Epidermal melanocyte (primary cell): Measurements from ENCODE around the gene GPC6.
"Not testable (repeated sequence)": the region's sequence is repeated elsewhere in the genome, so short reads cannot be mapped to it uniquely, and the experiment has no call there.

Experiments used
- DNase-seq: peaks from one replicate; pipeline ENCODE4 v3.0.0; 2011; ENCODE audit warnings: low spot score; ENCODE audit not compliant: insufficient read length

Gene GPC6

GRCh38 chr13:93318534-93319254 is 92.1 kb downstream of the GPC6 start:
- DNase-seq: no peak

DNA sequence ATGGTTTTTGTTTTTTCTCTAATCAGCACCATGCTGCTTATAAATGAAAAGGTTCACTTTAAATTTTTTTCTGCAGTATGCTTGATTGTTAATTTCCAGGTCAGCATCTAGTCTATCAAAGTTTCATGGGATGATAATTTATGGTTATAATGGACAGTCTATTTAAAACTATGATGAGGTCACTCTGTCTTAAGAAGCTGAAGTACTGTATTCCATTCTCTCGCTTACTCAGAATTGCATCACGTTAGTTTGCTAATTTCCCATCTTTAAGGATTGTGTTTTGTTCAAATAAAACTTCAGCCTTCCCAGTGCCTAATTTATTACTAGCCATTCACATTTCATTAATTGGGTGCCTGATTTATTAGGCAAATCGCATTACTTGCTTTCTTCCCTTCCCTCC is 94.3 kb downstream of the GPC6 start:
- no peak for DNase-seq

- not testable (repeated sequence) for DNase-seq
Observed at GRCh38 chr13:93323880-93324279, 97.3 kb downstream of the GPC6 start.

GRCh38 chr13:93325303-93326233 is 99.0 kb downstream of the GPC6 start:
- no peak for DNase-seq

GRCh38 chr13:93326234-93326811 is 99.7 kb downstream of the GPC6 start:
- DNase-seq: no peak

- no peak for DNase-seq
Observed at GRCh38 chr13:93328943-93329342, 102.3 kb downstream of the GPC6 start.

DNA sequence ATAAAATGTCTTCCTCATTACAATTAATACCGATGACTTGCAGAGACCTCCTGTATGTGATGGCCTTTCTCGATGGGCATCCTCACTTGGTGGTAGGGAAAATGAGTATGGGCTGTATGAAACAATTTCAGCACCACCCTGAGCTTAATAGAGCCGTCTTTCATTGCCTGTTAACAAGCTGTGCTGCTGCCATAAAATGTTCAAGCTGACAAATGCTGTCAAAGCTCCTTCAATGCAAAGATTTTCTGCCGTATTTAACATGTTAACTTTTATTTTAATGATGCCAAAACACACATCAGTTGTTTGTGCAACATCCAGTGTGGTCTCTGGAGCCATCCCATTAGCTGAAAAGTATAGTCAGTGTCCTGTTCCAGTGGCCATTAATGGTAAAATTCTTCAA is 110.1 kb downstream of the GPC6 start:
- no peak for DNase-seq

- no peak for DNase-seq
Observed at GRCh38 chr13:93338030-93338429, 111.4 kb downstream of the GPC6 start.

DNA sequence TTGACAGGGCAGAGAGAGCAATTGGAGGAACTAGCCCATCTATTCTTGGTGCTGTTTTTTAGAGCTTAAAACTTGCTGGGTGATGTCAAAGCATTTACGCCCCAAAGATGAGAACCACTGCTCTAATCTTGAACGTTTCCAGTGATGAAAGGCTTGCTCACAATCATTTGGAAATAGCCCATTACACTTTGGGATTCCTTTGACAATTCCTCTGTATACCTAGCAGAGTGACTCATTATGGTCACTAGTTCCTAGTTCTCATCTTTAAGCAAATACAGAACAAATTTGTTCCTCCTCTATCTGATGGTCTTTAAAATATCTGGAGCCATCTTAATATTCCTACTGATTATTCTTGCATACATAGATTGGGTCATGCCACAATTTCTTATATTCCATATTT is 112.3 kb downstream of the GPC6 start:
- no peak for DNase-seq

GRCh38 chr13:93339550-93339949 is 112.9 kb downstream of the GPC6 start:
- no peak for DNase-seq

DNA sequence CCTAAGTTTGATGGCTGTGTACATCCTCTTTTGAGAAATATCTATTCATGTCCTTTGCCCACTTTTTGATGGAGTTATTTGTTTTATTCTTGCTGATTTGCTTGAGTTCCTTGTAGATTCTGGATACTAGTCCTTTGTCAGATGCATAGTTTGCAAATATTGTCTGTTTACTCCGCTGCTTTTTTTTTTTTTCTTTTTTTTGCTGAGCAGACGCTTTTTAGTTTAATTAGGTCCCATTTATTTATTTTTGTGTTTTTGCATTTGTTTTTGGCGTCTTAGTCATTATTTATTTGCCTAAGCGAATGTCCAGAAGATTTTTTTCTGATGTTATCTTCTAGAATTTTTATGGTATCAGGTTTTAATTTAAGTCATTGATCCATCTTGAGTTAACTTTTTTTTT is 114.9 kb downstream of the GPC6 start:
- no peak for DNase-seq

- DNase-seq: no peak
Observed at GRCh38 chr13:93343097-93343496, 116.5 kb downstream of the GPC6 start.

GRCh38 chr13:93344048-93344705 is 117.6 kb downstream of the GPC6 start:
- DNase-seq: no peak

DNA sequence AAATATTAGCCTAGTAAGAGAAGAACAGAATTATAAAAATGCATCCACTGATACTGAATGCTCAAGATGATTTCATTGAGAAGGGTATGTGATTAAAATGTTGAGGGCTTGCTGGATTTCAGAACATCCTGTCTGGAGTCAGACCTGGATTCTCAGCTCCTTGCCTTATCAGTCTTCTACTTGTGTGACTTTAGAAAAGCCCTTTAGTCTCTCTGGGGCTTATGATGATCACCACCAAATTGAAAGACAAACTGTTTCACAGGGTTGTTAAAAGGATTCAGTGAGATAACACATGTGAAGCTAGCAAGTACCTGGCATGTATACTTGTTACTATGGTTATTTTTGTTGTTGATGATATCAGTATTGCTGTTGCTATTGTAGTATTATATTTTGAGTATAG is 118.4 kb downstream of the GPC6 start:
- no peak for DNase-seq

GRCh38 chr13:93345770-93346169 is 119.2 kb downstream of the GPC6 start:
- no peak for DNase-seq

GRCh38 chr13:93352616-93353015 is 126.0 kb downstream of the GPC6 start:
- no peak for DNase-seq

DNA sequence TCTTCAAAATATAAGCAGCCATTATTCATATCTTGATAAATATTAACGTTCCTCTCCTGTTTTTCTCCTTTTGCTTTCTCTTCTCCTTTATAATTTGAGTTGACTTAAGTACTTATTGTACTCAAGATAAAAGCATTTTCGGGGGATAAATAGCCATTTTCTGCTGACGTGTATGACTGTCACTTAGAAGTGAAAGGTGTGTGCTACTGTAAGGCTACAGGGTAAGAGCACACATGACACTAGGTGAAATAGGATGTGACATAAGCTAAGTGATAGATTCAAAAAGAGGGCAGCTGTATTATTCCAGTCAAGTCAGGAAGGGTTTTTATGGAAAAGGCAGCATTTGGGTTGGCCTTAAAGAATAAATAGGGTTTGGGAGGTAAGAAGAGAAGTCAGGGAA is 128.5 kb downstream of the GPC6 start:
- DNase-seq: no peak

- DNase-seq: no peak
Observed at GRCh38 chr13:93356469-93356868, 129.9 kb downstream of the GPC6 start.

GRCh38 chr13:93360021-93360420 is 133.4 kb downstream of the GPC6 start:
- DNase-seq: no peak

DNA sequence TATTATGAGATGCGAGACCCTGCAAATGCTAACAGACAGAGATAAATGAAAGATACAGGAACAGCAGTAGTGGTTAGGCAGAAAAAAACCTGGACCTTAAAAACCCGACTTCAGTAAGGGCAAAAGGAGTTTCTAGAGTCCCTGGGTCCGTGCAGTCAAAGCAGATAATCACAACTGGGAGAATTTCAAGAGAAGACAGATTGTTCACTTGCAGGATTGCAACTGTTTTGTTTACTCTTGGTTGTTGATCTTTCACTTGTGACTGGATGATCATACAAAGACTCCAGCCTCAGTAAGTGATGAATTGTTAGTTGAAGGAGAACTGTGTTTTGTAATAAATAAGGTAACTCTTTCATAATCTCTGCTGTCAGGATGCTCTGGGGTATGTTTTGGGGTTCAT is 135.1 kb downstream of the GPC6 start:
- DNase-seq: no peak

GRCh38 chr13:93364166-93364565 is 137.6 kb downstream of the GPC6 start:
- DNase-seq: no peak

DNA sequence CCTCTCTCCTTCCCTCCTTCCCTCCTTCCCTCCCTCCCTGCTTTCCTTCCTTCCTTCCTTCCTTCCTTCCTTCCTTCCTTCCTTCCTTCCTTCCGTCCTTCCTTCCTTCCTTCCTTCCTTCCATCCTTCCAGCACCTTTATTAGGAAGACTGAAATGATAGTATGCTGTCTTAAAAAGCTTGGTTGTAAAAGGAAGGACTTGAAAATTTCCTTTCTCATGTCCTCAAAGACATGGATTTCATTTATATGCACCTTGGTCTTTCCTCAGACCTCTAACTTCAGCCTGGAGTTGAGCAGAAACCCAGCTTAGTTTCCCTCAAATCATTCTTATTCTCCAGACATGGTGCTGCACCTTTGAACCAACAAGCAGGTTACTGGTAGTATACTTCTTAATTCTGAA is 141.7 kb downstream of the GPC6 start:
- DNase-seq: no peak
